CD4-positive, alpha-beta T cell (primary cell): ENCODE measurements around the gene MAPKAPK5. TPM values are rescaled to one million over a fixed set of nuclear protein-coding genes. Genes with fewer than 3 reads are reported as not detected.

Experiments used
- ATAC-seq: fragments of 200-7000 bp; cut with Tn5 transposase; one replicate; pipeline ENCODE4 v1.10.0; 2022; ENCODE audit warnings: mild to moderate bottlenecking; ENCODE audit not compliant: poor library complexity
- CTCF ChIA-PET: fragments of 350-600 bp; sonication (Branson Sonifier 250); formaldehyde crosslinking; loops from one replicate; lab custom pipeline; 2021; ENCODE audit warnings: antibody characterized with exemption, inconsistent platforms; lab: Charles Lee
- POLR2A ChIA-PET: fragments of 350-600 bp; sonication (Branson Sonifier 250); formaldehyde crosslinking; loops from one replicate; lab custom pipeline; 2021; ENCODE audit warnings: antibody characterized with exemption, inconsistent platforms; lab: Charles Lee
- DNase-seq, 14 experiments: peaks; one replicate each; pipeline ENCODE4 v3.0.0-alpha.2; 2013 to 2020; ENCODE audit warnings: mixed read lengths in 2 of 14
- H3K27ac ChIP-seq, 2 donors: one replicate each; pipeline versions ENCODE4 v1.5.1 to v1.7.0; 2013; ENCODE audit warnings: low read length in 2 of 2, low read depth in 1 of 2, mild to moderate bottlenecking in 1 of 2
- H3K27me3 ChIP-seq, 2 experiments: 1 replicate in 1 of 2; 2 replicates in 1 of 2; pipeline versions ENCODE4 v1.6.1 to v1.7.0; 2013; ENCODE audit warnings: low read length in 2 of 2, control low read depth in 1 of 2, mild to moderate bottlenecking in 1 of 2, moderate library complexity in 1 of 2; ENCODE audit not compliant: insufficient read depth in 2 of 2, control insufficient read depth in 1 of 2
- H3K36me3 ChIP-seq: one replicate; pipeline ENCODE4 v1.6.1; 2013; ENCODE audit warnings: low read length, control low read depth; ENCODE audit not compliant: insufficient read depth
- H3K4me1 ChIP-seq: one replicate; pipeline ENCODE4 v1.6.1; 2013; ENCODE audit warnings: low read length, control low read depth; ENCODE audit not compliant: insufficient read depth
- H3K4me3 ChIP-seq: one replicate; pipeline ENCODE4 v1.5.1; 2013; ENCODE audit warnings: mild to moderate bottlenecking, low read length, moderate library complexity
- H3K9me3 ChIP-seq, 2 experiments: 1 replicate in 1 of 2; 2 replicates in 1 of 2; pipeline versions ENCODE4 v1.6.1 to v1.7.0; 2013; ENCODE audit warnings: low read length in 2 of 2, mild to moderate bottlenecking in 2 of 2, control low read depth in 1 of 2, moderate library complexity in 1 of 2; ENCODE audit not compliant: control insufficient read depth in 1 of 2, insufficient read depth in 1 of 2
- H3K27ac Mint-ChIP-seq: one replicate; pipeline ENCODE4 v1.8.0; 2020; ENCODE audit warnings: mixed read lengths
- H3K27me3 Mint-ChIP-seq: one replicate; pipeline ENCODE4 v1.8.0; 2021; ENCODE audit warnings: mixed read lengths
- H3K36me3 Mint-ChIP-seq: one replicate; pipeline ENCODE4 v1.8.0; 2021; ENCODE audit warnings: low read depth, mixed read lengths
- H3K4me1 Mint-ChIP-seq: one replicate; pipeline ENCODE4 v1.8.0; 2021; ENCODE audit warnings: low read depth, mixed read lengths
- H3K4me3 Mint-ChIP-seq: one replicate; pipeline ENCODE4 v1.8.0; 2020; ENCODE audit warnings: mild to moderate bottlenecking, mixed read lengths
- H3K9me3 Mint-ChIP-seq: one replicate; pipeline ENCODE4 v1.8.0; 2020; ENCODE audit warnings: mixed read lengths
- CTCF ChIP-seq: fragments of 200-600 bp; IDR thresholded peaks from one replicate; pipeline ENCODE4 v1.8.0; 2022; ENCODE audit warnings: antibody characterized with exemption, mild to moderate bottlenecking
- intact Hi-C, 2 experiments: fragments of 100-400 bp; cut with DNase I in 1 of 2; cut with micrococcal nuclease in 1 of 2; formaldehyde crosslinking; loops; one replicate each; pipeline versions ENCODE4 v1.15.1 to v1.9.0; 2023 to 2025; cut with DNase I, micrococcal nuclease
- total RNA-seq, 174 experiments: library from RNA in 2 of 174; stranded (reverse) in 2 of 174; gene quantifications; one replicate each; pipeline ENCODE4 v1.2.3 and lab custom pipeline; 2021 to 2026

The MAPKAPK5 gene
- total RNA-seq, 2 experiments from 2014 or later = 62.2 to 63.6 TPM

- H3K4me1 Mint-ChIP-seq = no peaks in the 10 kb centered on the region
- no peak overlapping the region for H3K27ac Mint-ChIP-seq
- H3K36me3 Mint-ChIP-seq = peaks cover 78% of the 10 kb centered on the region
- intact Hi-C loops = no loop called here
- ATAC-seq (no peak), DNase-seq (no peak)
- ChIA-PET CTCF (no interaction called here), POLR2A (no interaction called here)
- H3K27ac ChIP-seq = no peak overlapping the region
- H3K27me3 Mint-ChIP-seq = no peaks in the 10 kb centered on the region
- peaks cover 60% of the 10 kb centered on the region for H3K36me3 ChIP-seq
- no peak for TF ChIP-seq CTCF
- H3K4me1 ChIP-seq = no peaks in the 10 kb centered on the region
- H3K4me3 ChIP-seq = no peak overlapping the region
- no peaks in the 10 kb centered on the region for H3K9me3 Mint-ChIP-seq
- H3K27me3 ChIP-seq = no peaks in the 10 kb centered on the region
- H3K9me3 ChIP-seq = no peaks in the 10 kb centered on the region
- H3K4me3 Mint-ChIP-seq = no peak overlapping the region
These were observed 51.3 kb downstream of the MAPKAPK5 start for GRCh38 chr12:111893287-111893686.

DNA sequence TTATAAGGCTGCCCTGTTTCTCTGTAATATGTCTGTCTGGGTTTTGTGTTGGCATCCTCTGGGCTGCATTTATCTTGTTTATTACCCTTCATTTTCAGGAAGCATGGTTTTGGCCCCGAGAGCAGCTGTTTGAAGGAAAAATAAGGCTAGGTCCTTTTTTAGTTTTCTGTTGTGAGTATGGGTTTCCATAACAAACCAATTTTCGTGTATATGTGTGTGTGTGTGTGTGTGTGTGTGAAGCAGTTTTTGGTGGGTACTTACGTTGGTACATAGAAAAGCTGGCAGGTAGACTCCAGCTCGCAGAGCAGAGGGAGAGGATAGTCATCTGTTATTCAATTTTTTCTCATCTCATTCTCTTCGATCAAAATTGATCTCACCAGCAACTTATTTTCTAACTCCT is 52.5 kb downstream of the MAPKAPK5 start:
- ChIA-PET CTCF (no interaction called here), POLR2A (no interaction called here)
- H3K4me3 ChIP-seq = no peak overlapping the region
- Mint-ChIP-seq H3K4me3 (no peak overlapping the region), H3K4me1 (no peaks in the 10 kb centered on the region), H3K36me3 (peaks cover 78% of the 10 kb centered on the region), H3K27ac (no peak overlapping the region), H3K9me3 (no peaks in the 10 kb centered on the region), H3K27me3 (no peaks in the 10 kb centered on the region)
- H3K4me1 ChIP-seq = no peaks in the 10 kb centered on the region
- peaks cover 47% of the 10 kb centered on the region for H3K36me3 ChIP-seq
- intact Hi-C loops = no loop called here
- no peak overlapping the region for H3K27ac ChIP-seq
- H3K9me3 ChIP-seq = no peaks in the 10 kb centered on the region
- TF ChIP-seq CTCF = no peak
- DNase-seq (no peak), ATAC-seq (no peak)
- H3K27me3 ChIP-seq = no peaks in the 10 kb centered on the region

DNA sequence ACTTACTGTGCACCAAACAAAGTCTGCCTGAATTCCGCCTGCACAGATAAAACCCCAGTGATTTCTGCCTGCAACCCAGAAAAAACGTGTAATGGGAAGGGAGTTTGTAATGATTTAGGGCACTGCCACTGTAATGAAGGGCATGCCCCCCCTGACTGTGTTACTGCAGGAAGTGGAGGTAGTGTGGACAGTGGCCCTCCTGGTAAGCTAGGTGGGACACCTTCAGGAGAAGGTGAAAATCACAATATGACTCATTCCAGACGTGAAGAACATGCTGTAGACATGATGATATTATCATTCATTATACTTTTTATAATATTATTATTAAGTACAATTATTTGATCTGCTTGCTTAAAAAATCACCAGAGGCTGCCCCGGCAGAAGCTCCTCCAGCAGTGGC is 59.2 kb downstream of the MAPKAPK5 start:
- ATAC-seq (no peak), DNase-seq (no peak)
- Mint-ChIP-seq H3K36me3 (peaks cover 69% of the 10 kb centered on the region), H3K4me1 (no peaks in the 10 kb centered on the region), H3K27me3 (no peaks in the 10 kb centered on the region), H3K9me3 (peaks cover under 1% of the 10 kb centered on the region), H3K4me3 (no peak overlapping the region), H3K27ac (no peak overlapping the region)
- no peak for TF ChIP-seq CTCF
- ChIA-PET CTCF (no interaction called here), POLR2A (no interaction called here)
- Histone ChIP-seq H3K9me3 (no peaks in the 10 kb centered on the region), H3K27me3 (no peaks in the 10 kb centered on the region), H3K27ac (no peak overlapping the region), H3K36me3 (peaks cover 5% of the 10 kb centered on the region), H3K4me3 (no peak overlapping the region), H3K4me1 (no peaks in the 10 kb centered on the region)
- intact Hi-C loops = no loop called here
